GM10266 (cell line): ENCODE measurements around the gene OPA3.

ENCODE experiments used
- DNase-seq: peaks from one replicate; pipeline ENCODE4 v3.0.0; 2012; ENCODE audit errors: extremely low spot score
- TF ChIP-seq, protein P1 (sequence below): IDR thresholded peaks from 2 replicates; pipeline ENCODE4 v1.5.1; 2012; ENCODE audit warnings: mild to moderate bottlenecking, low read depth; ENCODE audit not compliant: control insufficient read depth, insufficient read depth; ENCODE audit errors: missing control alignments

Gene OPA3

DNA sequence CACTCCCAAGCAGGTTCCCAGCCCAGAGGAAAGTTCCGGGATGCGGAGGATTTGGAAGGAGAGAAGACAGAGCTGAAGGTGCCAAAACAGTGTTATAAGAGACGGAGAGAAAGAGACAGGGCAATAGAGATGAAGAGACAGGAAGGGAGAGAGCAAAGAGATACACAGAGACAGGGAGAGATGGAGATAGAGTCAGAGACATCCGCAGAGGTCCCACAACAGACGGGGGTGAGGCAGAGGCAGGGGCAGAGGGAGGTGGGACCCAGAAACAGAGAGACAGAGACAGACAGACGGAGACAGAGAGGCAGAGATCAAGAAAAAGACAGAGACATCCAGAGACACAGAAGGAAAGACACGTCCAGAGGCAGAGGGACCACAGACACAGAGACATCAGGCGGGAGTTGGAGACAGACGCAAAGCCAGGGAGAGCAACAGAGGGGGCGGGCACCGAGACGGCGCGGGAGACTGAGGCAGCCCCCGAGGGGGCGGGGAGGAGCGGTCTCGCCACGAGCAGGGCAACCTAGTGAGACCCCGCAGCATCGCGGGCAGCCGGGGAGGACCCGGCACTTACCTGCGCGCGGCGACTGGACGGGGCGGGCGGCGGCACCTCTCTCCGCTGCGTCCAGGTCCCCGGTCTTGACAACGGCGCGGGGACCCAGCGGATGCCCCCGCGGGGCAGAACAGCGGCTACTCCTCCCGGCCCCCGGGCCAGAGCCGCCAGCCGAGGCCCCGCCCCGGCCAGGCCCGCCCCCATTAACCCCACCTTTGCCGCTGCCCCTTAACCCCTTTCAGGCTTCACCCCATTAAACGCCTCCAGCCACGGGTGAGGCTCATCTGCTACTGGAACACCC lies 17.1 kb upstream of the OPA3 start, which contains the start of gene GPR4:
GPR4 (minus strand) TSS at position 689 of the 851 bp plus-strand sequence. CDS start 10,346 bp downstream, outside the sequence.
- TF ChIP-seq, protein P1, sequence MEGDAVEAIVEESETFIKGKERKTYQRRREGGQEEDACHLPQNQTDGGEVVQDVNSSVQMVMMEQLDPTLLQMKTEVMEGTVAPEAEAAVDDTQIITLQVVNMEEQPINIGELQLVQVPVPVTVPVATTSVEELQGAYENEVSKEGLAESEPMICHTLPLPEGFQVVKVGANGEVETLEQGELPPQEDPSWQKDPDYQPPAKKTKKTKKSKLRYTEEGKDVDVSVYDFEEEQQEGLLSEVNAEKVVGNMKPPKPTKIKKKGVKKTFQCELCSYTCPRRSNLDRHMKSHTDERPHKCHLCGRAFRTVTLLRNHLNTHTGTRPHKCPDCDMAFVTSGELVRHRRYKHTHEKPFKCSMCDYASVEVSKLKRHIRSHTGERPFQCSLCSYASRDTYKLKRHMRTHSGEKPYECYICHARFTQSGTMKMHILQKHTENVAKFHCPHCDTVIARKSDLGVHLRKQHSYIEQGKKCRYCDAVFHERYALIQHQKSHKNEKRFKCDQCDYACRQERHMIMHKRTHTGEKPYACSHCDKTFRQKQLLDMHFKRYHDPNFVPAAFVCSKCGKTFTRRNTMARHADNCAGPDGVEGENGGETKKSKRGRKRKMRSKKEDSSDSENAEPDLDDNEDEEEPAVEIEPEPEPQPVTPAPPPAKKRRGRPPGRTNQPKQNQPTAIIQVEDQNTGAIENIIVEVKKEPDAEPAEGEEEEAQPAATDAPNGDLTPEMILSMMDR: no peak
- DNase-seq: no peak

DNA sequence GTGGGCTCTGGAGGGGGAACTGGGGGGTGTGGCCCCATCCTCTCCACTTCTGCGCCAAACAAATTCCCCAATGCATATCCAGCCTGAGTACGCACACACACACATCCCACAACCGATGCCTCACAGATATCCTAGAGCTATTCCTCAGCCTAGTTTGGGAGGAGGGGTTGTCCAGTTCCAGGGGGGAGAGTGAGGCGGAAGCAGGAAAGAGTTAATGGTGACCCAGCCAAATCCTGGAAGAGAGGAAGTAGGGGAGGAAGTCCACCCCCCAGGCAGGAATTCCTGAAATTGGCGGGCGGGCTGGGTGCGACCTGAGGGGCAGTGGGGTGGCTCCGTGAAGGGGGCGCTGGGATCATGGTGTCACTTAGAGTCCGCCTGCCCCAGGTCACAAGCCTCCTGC lies 16.5 kb upstream of the OPA3 start:
- TF ChIP-seq, protein P1: no peak
- no peak for DNase-seq

DNA sequence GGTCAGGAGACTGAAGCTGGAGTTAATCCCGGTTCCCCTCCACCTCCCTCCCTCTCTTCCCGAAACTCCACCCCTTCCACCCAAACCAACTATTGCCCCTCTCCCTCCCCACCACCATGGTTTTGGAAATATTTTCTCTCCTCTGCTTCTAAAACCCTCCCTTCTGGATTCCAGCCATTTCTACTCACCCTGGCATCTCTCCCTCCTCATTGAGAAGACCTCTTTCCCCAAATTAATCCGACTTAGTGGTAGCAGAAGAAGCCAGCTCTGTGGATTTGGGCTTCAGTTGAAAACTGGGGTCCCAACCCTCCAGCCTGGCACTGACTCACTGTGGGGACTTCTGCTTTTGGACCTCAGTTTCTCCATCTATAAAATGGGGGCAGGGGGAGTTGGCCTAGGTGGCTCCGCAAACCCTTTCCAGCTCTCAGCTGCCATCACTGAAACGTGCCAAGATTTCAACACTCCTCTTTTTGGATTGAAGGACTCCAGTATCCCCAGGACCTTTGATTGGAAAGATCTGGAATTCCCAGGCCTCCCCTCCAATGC lies 15.8 kb upstream of the OPA3 start:
- no peak for DNase-seq
- TF ChIP-seq, protein P1: no peak

DNA sequence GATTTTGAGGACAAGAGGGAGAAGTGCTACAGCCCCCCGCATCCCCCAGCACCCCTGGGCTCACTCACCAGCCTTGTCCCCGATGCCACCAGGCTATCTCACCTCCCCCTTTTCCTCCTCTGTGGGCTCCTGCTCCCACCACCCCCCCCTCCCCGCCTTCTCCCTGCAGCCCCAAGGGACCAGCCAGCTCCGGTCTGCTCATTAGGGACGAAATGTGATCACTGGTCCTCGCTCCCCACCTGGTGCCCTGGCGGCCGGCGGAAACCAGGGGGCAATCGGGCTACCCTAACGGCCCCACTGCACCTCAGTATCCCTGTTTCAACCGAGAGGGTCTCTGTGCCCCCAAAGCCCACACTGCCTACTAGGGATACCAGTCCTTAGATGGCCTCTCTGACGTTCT lies 14.7 kb upstream of the OPA3 start:
- DNase-seq: peak; percentile 25
- TF ChIP-seq, protein P1: no peak

DNA sequence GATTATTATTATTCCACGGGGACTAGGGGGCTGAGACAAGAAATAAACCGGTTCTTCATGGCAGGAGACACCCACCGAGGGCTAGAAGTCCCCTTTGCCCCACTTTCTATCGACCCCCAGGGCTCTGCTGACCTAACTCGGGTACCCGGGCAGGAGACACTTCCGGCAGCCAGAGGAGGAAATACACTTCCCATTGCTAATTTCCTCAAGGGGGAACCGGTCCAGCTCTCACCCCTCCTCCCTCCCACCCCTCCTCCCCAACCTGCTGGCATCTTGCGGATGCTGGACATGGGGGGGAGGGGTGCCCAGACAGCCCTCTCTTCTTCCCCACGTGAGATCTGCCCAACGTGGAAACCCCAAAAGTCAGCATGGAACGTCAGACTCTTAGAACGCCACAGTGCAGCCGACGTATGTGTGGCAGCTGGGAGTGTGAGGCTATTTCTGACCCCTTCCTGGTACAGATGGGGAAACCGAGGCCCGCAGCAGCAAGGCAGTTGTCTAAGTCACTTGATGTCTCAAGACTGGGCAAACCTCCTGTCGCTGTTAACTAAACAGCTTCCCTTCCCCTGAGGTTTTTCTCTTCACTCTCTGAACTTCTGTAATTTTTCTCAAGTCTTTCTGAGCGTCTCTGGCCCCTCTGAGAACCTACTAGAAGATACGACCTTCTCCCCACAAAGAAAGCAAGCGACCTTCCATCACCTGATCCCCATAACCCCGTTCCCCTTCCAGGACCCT lies 13.8 kb upstream of the OPA3 start:
- DNase-seq: peak; percentile 25
- TF ChIP-seq, protein P1: no peak

DNA sequence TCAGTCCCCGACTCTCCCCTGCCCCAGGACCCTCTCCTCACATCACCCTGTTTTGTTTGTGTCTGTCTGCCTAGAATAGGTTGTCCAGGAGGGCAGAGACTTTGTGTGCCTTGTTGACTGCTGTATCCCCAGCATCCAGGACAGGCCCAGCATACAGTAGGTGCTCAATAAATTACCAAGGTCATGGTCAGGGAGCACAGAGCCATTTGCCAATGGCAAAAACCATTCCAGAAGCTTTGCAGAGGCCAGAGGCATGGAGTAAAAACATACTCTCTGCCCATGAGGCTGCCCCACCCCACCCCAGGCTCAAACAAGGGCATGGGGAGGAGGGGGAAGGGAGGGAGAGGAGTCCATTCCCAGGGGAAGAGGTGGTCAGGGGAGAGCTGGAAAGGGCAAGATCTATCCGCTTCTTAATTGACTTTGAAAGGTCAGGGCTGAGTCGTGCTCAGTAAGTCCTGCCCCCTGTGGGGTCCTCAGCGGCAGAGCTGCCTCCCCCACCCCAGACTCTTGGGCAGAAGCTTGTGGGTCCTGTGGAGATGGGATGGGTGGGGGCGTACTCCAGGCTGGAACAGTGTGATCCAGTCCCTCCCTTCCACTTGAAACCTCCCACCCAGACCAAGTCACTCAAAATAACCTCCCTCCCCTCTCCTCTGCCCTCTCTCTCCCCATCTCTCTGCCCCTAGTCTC lies 13.0 kb upstream of the OPA3 start:
- TF ChIP-seq, protein P1: no peak

DNA sequence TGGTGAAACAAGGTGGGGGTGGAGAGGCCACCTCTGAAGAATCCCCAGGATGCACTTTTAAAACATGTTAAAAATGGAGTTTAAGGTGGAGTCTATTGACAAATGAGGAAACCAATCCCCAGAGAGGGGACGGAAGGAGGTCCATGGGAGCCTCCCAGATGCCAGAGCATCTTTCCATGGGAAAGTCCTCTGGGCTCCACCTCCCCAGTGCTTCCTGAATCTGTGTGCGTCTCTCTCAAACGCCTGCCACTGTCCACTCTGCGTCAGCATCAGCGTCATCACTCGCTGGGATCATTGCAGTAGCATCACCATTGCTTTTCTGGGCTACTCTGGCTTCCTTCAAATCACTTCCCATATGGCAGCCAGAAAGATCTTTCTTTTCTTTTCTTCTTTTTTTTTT lies 11.2 kb upstream of the OPA3 start:
- TF ChIP-seq, protein P1: no peak
- no peak for DNase-seq

More for the DNA sequence above, 13.0 kb upstream of the OPA3 start:
- DNase-seq: no peak
